ENCODE data around the gene C9orf78. TPM values are rescaled to one million over a fixed set of nuclear protein-coding genes. Genes with fewer than 3 reads are reported as not detected.

The C9orf78 gene
- total and polyA plus RNA-seq, 9 of the 15 experiments (the other 6 are each of a cell fraction or from before 2014, with no cell fraction given), result 94.6 to 266 (median 202) TPM

DNA sequence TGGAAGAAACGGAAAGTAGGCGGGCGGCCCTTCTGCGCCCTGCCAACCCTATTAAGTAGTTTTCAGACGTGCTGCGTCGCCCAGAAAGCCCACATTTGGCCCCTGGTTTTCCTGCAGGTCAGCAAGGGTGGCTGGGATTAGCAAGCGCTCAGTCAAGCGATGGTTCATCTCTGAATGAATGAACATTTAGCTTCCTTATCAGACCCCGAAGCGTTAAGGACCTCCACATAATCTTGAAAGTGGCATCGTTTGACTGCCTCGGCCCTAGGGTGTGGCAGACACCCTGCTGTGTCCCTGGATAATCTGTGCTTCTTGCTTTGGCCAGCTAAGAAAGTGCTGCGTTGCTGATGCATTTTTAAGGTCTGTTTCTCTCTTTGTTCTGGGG is 31.4 kb downstream of the C9orf78 start (continued):
- TF ChIP-seq ZBTB40 (IDR thresholded peaks at IDR 0.05) (0 out of 2 replicates have a peak, but pooled peaks have one; percentile 21), ZBTB40 (CRISPR knock-in tag; IDR thresholded peaks at IDR 0.05) (no peak), ERF (CRISPR knock-in tag; IDR thresholded peaks at IDR 0.05) (0 out of 2 replicates have a peak, but pooled peaks have one; percentile 19), ZFP1 (CRISPR knock-in tag; IDR thresholded peaks at IDR 0.05) (no peak), RCOR1 (IDR thresholded peaks at IDR 0.05; ENCODE audit: borderline replicate concordance in 1 of 2, low read depth in 2 of 2, low read length in 2 of 2) (0 out of 4 replicates have a peak, but pooled peaks of 1 of the 2 experiments have one; percentile 49), CBFB (CRISPR knock-in tag; IDR thresholded peaks at IDR 0.05) (peak; percentile 73; the same call in 1 of the 2 replicates), ZNF41 (CRISPR knock-in tag; conservative IDR thresholded peaks at IDR 0.05) (no peak), MEF2D (tag; conservative IDR thresholded peaks at IDR 0.05; ENCODE audit: low read depth) (no peak), HDAC1 (IDR thresholded peaks at IDR 0.05) (0 out of 4 replicates have a peak, but pooled peaks of 1 of the 2 experiments have one; percentile 25), BACH1 (tag; IDR thresholded peaks at IDR 0.05) (no peak), IRF2 (CRISPR knock-in tag; IDR thresholded peaks at IDR 0.05) (no peak), KDM5B (IDR thresholded peaks at IDR 0.05; ENCODE audit: insufficient replicate concordance, low read depth, low read length) (peak; percentile 2), ZNF766 (CRISPR knock-in tag; conservative IDR thresholded peaks at IDR 0.05) (no peak), TOE1 (IDR thresholded peaks at IDR 0.05; ENCODE audit: borderline replicate concordance) (no peak), TOE1 (CRISPR knock-in tag; IDR thresholded peaks at IDR 0.05; ENCODE audit: borderline replicate concordance, low read depth) (0 out of 2 replicates have a peak, but pooled peaks have one; percentile 20)
- TF ChIP-seq, protein P1, sequence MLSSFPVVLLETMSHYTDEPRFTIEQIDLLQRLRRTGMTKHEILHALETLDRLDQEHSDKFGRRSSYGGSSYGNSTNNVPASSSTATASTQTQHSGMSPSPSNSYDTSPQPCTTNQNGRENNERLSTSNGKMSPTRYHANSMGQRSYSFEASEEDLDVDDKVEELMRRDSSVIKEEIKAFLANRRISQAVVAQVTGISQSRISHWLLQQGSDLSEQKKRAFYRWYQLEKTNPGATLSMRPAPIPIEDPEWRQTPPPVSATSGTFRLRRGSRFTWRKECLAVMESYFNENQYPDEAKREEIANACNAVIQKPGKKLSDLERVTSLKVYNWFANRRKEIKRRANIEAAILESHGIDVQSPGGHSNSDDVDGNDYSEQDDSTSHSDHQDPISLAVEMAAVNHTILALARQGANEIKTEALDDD (IDR thresholded peaks at IDR 0.05), result no peak
- TF ChIP-seq, protein P2, sequence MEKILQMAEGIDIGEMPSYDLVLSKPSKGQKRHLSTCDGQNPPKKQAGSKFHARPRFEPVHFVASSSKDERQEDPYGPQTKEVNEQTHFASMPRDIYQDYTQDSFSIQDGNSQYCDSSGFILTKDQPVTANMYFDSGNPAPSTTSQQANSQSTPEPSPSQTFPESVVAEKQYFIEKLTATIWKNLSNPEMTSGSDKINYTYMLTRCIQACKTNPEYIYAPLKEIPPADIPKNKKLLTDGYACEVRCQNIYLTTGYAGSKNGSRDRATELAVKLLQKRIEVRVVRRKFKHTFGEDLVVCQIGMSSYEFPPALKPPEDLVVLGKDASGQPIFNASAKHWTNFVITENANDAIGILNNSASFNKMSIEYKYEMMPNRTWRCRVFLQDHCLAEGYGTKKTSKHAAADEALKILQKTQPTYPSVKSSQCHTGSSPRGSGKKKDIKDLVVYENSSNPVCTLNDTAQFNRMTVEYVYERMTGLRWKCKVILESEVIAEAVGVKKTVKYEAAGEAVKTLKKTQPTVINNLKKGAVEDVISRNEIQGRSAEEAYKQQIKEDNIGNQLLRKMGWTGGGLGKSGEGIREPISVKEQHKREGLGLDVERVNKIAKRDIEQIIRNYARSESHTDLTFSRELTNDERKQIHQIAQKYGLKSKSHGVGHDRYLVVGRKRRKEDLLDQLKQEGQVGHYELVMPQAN (IDR thresholded peaks at IDR 0.05; ENCODE audit: borderline replicate concordance), result peak; percentile 32; the same call in 1 of the 2 replicates
